Heart left ventricle (tissue), 13 donors: Measurements from ENCODE around the gene P2RX3.

Experiments used
- POLR2A ChIP-seq, 2 donors: fragments of 450-650 bp; IDR thresholded peaks; one replicate each; pipeline ENCODE4 v1.6.1; 2017; ENCODE audit warnings: antibody characterized with exemption in 2 of 2, mild to moderate bottlenecking in 2 of 2, moderate library complexity in 2 of 2
- TF ChIP-seq, protein P1 (sequence below), 12 donors: fragments of 200-600 bp; sonication (generic) in 4 of 12; IDR thresholded peaks; one replicate each; pipeline versions ENCODE4 v1.5.0 to v1.8.0; 2018 to 2022; ENCODE audit warnings: antibody characterized with exemption in 12 of 12, mild to moderate bottlenecking in 5 of 12
- donor health status: ischemic (EF 13 %, LVEDD 7.1; RV severe dilation, severe dysfunction).
- donor health status: DM: no; HTN: yes; CAD: no.
- donor health status: DM: no; HTN: no; CAD: no.
- donor health status: ischemic (EF 25% LVEDD 6.9; RV normal size, moderate dysfunction).
- donor health status: ischemic (EF 25% LVEDD 5.7; RV mildly dilated, moderate dysfunction).
- donor health status: ischemic (EF 35%, LVEDD 5.7; RV mildly dilated, moderate dysfunction).
- donor health status: nonischemic (EF 11% LVEDD 7.7; RV severe dilation, severe dysfunction).
- donor health status: DM: yes; HTN: yes; CAD: no.
- donor health status: PGD.
- donor health status: ischemic (EF 29% LVEDD 5.4; RV normal size, mild dysfunction).
- donor health status: nonischemic (EF 23%, LVEDD 6.1; RV moderate dilation, normal function).

DNA sequence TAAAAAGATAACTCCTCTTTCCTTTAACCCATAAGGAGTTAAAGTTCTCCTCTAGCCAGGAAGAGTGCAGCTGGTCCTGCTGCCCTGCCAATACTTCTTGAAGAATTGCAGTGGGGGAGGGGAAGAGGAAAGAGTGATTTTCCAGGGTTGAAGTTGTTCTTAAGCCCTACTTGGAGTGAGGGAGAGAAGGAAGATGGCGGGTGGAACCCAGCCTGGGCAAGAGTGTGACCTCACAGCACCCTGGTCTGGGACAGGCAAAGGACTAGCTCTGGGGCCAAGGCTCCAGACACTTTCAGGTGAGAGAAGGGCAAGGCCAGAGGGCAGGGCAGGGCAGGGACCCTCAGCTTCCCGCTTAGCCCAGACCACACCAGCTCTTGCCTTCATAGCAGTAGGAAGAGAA is 20.0 kb upstream of the P2RX3 start:
- TF ChIP-seq, protein P1, sequence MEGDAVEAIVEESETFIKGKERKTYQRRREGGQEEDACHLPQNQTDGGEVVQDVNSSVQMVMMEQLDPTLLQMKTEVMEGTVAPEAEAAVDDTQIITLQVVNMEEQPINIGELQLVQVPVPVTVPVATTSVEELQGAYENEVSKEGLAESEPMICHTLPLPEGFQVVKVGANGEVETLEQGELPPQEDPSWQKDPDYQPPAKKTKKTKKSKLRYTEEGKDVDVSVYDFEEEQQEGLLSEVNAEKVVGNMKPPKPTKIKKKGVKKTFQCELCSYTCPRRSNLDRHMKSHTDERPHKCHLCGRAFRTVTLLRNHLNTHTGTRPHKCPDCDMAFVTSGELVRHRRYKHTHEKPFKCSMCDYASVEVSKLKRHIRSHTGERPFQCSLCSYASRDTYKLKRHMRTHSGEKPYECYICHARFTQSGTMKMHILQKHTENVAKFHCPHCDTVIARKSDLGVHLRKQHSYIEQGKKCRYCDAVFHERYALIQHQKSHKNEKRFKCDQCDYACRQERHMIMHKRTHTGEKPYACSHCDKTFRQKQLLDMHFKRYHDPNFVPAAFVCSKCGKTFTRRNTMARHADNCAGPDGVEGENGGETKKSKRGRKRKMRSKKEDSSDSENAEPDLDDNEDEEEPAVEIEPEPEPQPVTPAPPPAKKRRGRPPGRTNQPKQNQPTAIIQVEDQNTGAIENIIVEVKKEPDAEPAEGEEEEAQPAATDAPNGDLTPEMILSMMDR (IDR thresholded peaks at IDR 0.05): no peak
- TF ChIP-seq POLR2A (IDR thresholded peaks at IDR 0.05): no peak
